NCI-H1417 (cell line): Measurements from ENCODE around the gene GJA5.
A peak's percentile ranks its signal among the peaks of the same experiment; 100 is the strongest.

ENCODE experiments used
- DNase-seq, 3 experiments: peaks; one replicate each; lab custom pipeline; 2025; lab: John Stamatoyannopoulos, UW

The GJA5 gene

DNA sequence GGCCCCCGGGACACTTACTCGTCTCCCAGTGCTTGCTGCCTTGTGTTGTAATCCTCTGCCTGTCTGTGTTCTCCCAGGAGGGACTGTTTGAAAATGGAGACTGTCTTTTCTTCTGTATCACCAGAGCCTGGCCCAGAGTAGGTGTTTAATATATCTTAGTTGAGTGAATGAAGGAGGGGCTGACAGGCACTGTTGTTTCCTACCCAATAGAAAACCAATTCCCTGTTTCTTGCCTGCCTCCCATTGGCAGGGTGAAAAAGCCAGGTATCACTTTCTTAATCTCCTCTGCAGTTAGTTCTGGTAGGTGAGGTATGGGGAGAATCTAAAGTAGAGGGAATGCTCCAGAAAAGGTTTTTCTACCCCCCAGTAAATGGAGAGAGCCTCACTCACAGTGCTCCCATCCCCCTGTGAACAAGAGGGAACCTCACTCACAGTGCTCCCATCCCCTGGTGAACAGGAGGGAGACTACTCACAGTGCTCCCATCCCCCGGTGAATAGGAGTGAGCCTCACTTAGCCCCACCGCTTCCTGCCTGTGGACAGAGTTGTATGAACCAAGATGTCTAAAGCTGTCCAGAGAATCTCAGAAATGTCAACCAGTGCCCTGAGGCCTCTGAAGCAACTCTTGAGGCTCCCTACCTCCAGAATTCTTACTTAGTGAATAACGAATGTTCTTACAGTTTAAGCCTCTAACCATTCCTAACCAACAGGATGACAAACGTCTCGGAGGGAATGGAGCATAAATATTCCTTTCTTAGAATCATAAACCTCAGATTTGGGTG, at the start of gene GJA5:
Gene GJA5, minus strand, starts transcription at position 122 of the 780 bp plus-strand sequence. CDS start 1,364 bp downstream, outside the sequence.
- no peak for DNase-seq

DNA sequence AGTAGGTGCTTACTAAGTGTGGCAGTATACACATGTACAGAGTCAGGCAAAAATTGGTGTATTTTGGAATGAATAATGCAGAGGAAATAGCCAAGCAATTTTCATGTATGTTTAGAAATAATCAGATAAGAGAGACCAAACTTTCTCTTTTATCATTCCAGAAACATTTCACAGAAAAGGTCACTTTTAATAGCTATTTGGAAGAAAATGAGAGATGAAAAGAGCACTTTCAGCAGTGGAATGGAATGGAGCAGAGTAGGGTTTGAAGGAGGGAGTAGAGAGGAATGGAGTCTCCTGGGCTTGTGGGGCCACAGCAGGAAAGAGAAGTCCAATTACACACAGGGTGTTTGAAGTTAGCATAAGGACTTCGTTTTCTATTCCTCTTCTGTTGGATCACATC, 48.8 kb upstream of the GJA5 start:
- no peak for DNase-seq

- no peak for DNase-seq
Observed at GRCh38 chr1:147808025-147808424, 47.6 kb upstream of the GJA5 start.

DNA sequence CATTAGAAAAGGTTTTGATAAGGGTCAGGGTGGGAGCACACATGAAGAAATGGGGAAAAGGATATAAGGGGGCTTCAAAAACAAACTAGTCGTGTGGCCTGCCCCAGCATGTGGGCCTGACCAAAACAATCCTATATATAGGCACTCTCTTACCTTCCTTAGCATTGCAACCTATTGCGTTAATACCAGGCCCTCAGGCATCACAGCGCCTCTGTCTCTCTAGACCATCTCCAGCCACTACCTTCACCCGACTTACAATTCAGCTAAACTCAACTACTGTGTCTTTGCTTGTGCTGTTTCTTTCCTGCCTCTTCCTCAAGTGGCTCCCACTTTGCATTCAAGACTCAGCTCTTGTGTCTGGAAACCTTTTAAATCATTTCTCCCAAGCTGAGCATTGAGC, 47.0 kb upstream of the GJA5 start:
- DNase-seq = no peak

DNA sequence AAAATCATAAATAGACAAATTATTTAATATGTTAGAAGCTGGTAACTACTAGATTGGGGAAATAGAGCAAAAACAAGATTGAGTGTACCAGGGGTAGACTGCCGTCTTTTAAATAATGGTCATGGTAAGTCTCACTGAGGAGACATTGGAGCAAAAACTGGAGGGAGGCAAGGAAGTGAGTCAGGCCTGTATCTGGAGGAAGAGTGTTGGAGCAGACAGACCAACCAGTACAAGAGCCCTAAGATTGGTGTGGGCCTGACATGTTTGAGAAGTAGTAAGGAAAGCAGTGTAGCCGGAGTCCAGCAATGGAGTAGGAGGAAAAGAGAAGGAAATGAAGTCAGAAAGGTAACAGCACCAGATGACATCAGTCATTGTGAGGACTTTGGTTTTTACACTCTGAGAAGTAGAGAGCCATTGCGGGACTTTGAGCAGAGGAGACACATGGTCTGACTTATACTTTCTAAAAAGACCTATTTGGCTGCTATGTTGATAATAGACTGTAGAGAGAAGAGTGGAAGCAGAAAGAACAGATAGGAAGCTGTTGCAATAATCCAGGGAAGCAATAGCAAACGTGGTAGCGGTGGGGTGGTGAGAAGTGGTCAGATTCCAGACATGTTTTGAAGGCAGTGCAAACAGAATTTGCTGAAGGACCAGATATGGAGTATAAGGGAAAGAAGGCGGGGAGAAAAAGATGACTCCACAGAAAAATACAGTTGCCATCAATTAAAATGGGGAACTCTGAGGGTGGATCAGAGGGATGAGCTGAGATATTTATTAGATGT, 44.7 kb upstream of the GJA5 start:
- no peak for DNase-seq

- DNase-seq = no peak
Observed at GRCh38 chr1:147800804-147801203, 40.4 kb upstream of the GJA5 start.

GRCh38 chr1:147798731-147799130, 38.3 kb upstream of the GJA5 start:
- DNase-seq = no peak

GRCh38 chr1:147794570-147794969, 34.2 kb upstream of the GJA5 start:
- DNase-seq = no peak

GRCh38 chr1:147791876-147792275, 31.5 kb upstream of the GJA5 start:
- DNase-seq = no peak

DNA sequence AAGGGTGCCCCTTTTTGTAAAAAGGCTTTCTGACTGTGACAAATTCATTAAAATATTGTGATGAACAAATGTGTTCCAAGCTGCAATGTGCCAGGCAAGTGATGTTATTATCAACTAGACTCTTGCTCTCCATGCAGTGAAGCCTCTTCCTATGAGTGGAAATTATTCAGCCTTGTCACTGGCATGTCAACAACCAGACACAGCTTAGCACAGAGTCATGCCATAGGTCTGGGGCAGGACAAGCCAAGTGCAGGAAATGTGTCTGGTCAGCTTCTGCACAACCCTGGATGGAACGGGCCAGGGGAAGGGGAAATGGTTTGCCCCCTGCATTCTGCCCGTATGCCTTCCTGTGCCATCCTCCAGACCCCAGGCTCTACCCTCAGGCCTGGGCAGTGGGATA, 27.4 kb upstream of the GJA5 start:
- DNase-seq = no peak

GRCh38 chr1:147786536-147786935, 26.1 kb upstream of the GJA5 start:
- no peak for DNase-seq

DNA sequence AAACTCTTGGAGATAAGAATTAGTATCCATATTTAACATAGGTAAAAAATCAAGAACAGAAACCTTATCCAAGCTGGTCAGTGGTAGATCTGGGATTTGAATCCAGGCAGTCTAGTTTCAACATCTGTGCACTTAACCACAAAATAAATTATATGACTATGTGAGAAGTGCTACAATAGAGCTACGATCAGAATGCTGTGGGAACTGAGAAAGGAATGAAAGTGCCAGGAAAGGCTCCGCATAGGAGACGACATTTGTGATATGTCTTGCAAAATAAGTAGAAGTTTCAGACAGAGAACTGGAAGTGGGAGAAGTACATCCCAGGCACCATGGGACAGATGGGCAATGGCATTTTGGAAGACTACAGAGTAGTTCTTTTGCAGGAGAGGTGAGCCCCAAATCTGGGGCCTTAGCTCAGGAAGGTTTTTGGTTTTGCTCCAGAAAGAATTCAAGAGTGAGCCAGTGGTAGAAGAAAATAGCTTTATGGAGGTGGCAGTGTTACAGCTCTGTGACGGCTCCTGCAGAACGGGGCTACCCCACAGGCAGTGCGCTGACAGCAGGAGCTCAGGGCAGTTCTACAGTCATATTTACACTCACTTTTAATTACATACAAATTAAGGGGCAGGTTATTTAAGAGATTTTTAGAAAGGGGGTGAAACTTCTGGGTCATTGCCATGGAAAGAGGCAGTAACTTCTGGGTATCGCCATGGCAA, 25.5 kb upstream of the GJA5 start:
- DNase-seq = no peak

DNA sequence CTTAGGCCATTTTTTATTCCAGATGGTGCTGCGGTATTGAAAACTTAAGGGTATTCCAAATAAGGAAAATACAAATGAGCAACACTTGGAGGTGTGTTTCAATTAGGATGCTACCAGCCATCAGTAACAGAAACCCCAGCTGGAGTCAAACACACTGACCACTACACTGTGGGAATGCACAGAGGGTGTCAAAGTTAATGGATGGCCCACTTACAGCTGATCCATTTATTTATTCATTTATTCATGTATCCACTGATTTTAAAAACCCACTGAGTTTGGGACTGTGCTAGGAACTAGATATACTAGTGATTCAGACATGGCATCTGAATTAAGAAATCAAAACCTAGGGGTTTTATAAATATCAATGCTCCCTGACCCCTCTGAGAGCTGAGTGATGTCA, 24.5 kb upstream of the GJA5 start:
- no peak for DNase-seq

GRCh38 chr1:147781056-147781471, 20.7 kb upstream of the GJA5 start:
- DNase-seq = no peak

GRCh38 chr1:147777694-147778093, 17.3 kb upstream of the GJA5 start:
- no peak for DNase-seq

DNA sequence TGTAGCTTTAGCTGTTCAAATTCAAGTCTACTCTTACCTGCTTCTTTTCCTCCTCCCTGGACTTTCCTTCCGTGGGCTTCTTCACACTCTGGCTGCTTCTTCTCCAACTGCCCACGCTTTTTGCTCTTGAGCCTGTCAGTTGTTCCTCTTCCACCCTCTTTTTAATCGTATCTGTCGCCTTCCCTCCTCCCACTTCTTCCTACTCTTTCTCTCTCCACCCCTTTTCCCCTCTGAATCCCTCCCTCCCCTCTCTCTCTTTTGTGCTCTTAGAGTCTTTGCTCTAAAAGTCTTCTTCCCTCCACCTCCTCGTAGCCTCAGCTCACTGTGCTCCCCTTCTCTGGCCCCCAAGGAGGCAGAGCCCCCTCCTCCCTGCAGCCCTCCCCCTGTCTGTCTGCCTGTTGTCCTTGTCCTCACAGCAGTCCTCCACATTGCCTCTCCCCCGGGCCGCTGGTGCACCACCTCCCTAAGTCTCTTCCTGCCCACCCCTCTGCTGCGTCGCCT, 12.9 kb upstream of the GJA5 start:
- DNase-seq = no peak

- no peak for DNase-seq
Observed at GRCh38 chr1:147772570-147772969, 12.2 kb upstream of the GJA5 start.

- peak in 1 of 3 experiments; percentile 21 for DNase-seq
Observed at GRCh38 chr1:147771226-147772125, 11.1 kb upstream of the GJA5 start.

- DNase-seq = no peak
Observed at GRCh38 chr1:147769106-147769505, 8.7 kb upstream of the GJA5 start.

GRCh38 chr1:147768582-147768981, 8.2 kb upstream of the GJA5 start:
- DNase-seq = no peak

DNA sequence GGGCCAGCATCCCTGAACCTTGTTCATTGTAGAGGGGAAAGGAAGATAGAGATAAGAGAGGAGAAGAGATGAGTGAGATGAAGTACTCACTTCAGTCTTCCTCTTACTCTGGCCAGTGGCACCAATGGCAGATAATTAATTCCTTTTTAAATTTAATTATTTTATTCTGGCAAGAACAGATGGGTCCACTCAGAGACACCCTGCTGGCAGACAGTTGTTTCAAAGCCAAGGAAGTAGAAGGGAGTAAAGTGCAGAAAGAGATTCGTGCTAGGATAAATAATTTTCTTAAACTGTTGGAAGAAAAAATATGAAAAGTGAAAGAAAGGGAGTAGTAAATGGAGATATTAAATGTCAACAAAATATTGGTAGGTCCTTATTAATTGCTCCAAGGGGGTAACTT, 7.7 kb upstream of the GJA5 start:
- no peak for DNase-seq
